IMR-90 (cell line): Measurements from ENCODE around the gene VRK2. TPM values are rescaled to one million over a fixed set of nuclear protein-coding genes. Genes with fewer than 3 reads are reported as not detected.

Experiments
- ATAC-seq: fragments of 200-7000 bp; cut with Tn5 transposase; 2 replicates; pipeline ENCODE4 v1.9.1; 2020; ENCODE audit warnings: low read depth, mild to moderate bottlenecking, moderate library complexity
- BruUV-seq: library from RNA; stranded (reverse); fragments of 400-500 nt; replicated peaks from 2 replicates; lab custom pipeline; 2021; lab: Mats Ljungman, UMichigan
- CTCF ChIA-PET: fragments of 300-600 bp; formaldehyde crosslinking; extraction: SDS; loops from one replicate; lab custom pipeline; 2021; ENCODE audit warnings: antibody characterized with exemption; lab: Yijun Ruan, JAX
- POLR2A ChIA-PET: fragments of 300-600 bp; sonication (Branson Sonifier 250); formaldehyde crosslinking; loops from one replicate; lab custom pipeline; 2022; ENCODE audit warnings: antibody characterized with exemption; ENCODE audit not compliant: unreplicated experiment; lab: Charles Lee
- DNase-seq: peaks from one replicate; pipeline ENCODE4 v3.0.0; 2013
- H2AFZ ChIP-seq: replicated peaks from 2 replicates; pipeline ENCODE3; 2013; ENCODE audit warnings: low read length, mild to moderate bottlenecking; ENCODE audit not compliant: poor library complexity
- H2AK5ac ChIP-seq: 2 replicates; pipeline ENCODE4 v1.6.1; 2013; ENCODE audit warnings: low read depth, low read length, inconsistent platforms
- H2AK9ac ChIP-seq: replicated peaks from 2 replicates; pipeline ENCODE3; 2013; ENCODE audit warnings: mild to moderate bottlenecking, low read depth, low read length, moderate library complexity; ENCODE audit not compliant: poor library complexity
- H2BK120ac ChIP-seq: 2 replicates; pipeline ENCODE4 v1.6.1; 2013; ENCODE audit warnings: low read depth, low read length, inconsistent platforms
- H2BK15ac ChIP-seq: 3 replicates; pipeline ENCODE4 v1.6.1; 2013; ENCODE audit warnings: low read depth, low read length, inconsistent platforms
- H2BK20ac ChIP-seq: 2 replicates; pipeline ENCODE4 v1.6.1; 2013; ENCODE audit warnings: low read depth, mild to moderate bottlenecking, inconsistent platforms, low read length, moderate library complexity
- H2BK5ac ChIP-seq: 2 replicates; pipeline ENCODE4 v1.6.1; 2013; ENCODE audit warnings: mild to moderate bottlenecking, low read depth, low read length, inconsistent platforms; ENCODE audit not compliant: poor library complexity, severe bottlenecking
- H3K14ac ChIP-seq: replicated peaks from 2 replicates; pipeline ENCODE4 v1.6.1; 2013; ENCODE audit warnings: low read depth, low read length, inconsistent platforms
- H3K18ac ChIP-seq: 2 replicates; pipeline ENCODE4 v1.6.1; 2013; ENCODE audit warnings: low read depth, low read length, control low read depth
- H3K23ac ChIP-seq: 2 replicates; pipeline ENCODE4 v1.6.1; 2013; ENCODE audit warnings: low read depth, low read length, inconsistent platforms
- H3K27ac ChIP-seq: 2 replicates; pipeline ENCODE4 v1.5.1; 2013; ENCODE audit warnings: mild to moderate bottlenecking, control low read depth, low read length; ENCODE audit not compliant: insufficient read depth
- H3K27me3 ChIP-seq: 2 replicates; pipeline ENCODE4 v1.6.1; 2013; ENCODE audit warnings: low read length; ENCODE audit not compliant: control insufficient read depth, insufficient read depth
- H3K36me3 ChIP-seq: 2 replicates; pipeline ENCODE4 v1.6.1; 2013; ENCODE audit warnings: low read length, mixed read lengths; ENCODE audit not compliant: control insufficient read depth, insufficient read depth
- H3K4ac ChIP-seq: 2 replicates; pipeline ENCODE4 v1.6.1; 2013; ENCODE audit warnings: low read depth, low read length, inconsistent platforms
- H3K4me1 ChIP-seq: 2 replicates; pipeline ENCODE4 v1.6.1; 2013; ENCODE audit warnings: low read length, mixed read lengths; ENCODE audit not compliant: control insufficient read depth, insufficient read depth
- H3K4me2 ChIP-seq: 2 replicates; pipeline ENCODE4 v1.6.1; 2013; ENCODE audit warnings: low read depth, mild to moderate bottlenecking, control low read depth, low read length, moderate library complexity
- H3K4me3 ChIP-seq: 2 replicates; pipeline ENCODE4 v1.5.1; 2013; ENCODE audit warnings: low read depth, mild to moderate bottlenecking, control low read depth, low read length, moderate library complexity; ENCODE audit not compliant: insufficient read depth
- H3K56ac ChIP-seq: 2 replicates; pipeline ENCODE4 v1.6.1; 2013; ENCODE audit warnings: low read length, inconsistent platforms; ENCODE audit not compliant: insufficient read depth; ENCODE audit errors: extremely low read depth
- H3K79me1 ChIP-seq, 2 experiments: 2 replicates each; pipeline ENCODE4 v1.6.1; 2013; ENCODE audit warnings: low read length in 2 of 2, inconsistent platforms in 1 of 2, low read depth in 1 of 2
- H3K9ac ChIP-seq: 2 replicates; pipeline ENCODE4 v1.6.1; 2013; ENCODE audit warnings: low read depth, low read length, control low read depth
- H3K9me1 ChIP-seq: 2 replicates; pipeline ENCODE4 v1.6.1; 2013; ENCODE audit warnings: low read length, inconsistent platforms; ENCODE audit not compliant: insufficient read depth
- H3K9me3 ChIP-seq: 2 replicates; pipeline ENCODE4 v1.6.1; 2013; ENCODE audit warnings: low read length; ENCODE audit not compliant: control insufficient read depth, insufficient read depth
- H4K20me1 ChIP-seq: 2 replicates; pipeline ENCODE4 v1.6.1; 2013; ENCODE audit warnings: low read length, inconsistent platforms; ENCODE audit not compliant: insufficient read depth
- H4K5ac ChIP-seq: 2 replicates; pipeline ENCODE4 v1.6.1; 2013; ENCODE audit warnings: mild to moderate bottlenecking, low read depth, low read length, control low read depth
- H4K8ac ChIP-seq, 2 experiments: 2 replicates each; pipeline ENCODE4 v1.6.1; 2013; ENCODE audit warnings: low read depth in 2 of 2, low read length in 2 of 2, control low read depth in 1 of 2, inconsistent platforms in 1 of 2
- H4K91ac ChIP-seq: 2 replicates; pipeline ENCODE4 v1.6.1; 2013; ENCODE audit warnings: low read depth, low read length, inconsistent platforms; ENCODE audit not compliant: insufficient read depth
- CHD1 ChIP-seq: IDR thresholded peaks from 2 replicates; pipeline ENCODE4 v1.6.1; 2012; ENCODE audit warnings: low read depth, low read length, improper control_type of control experiment
- FOS ChIP-seq: fragments of 150-350 bp; IDR thresholded peaks from 2 replicates; pipeline ENCODE4 v1.6.1; 2016; ENCODE audit warnings: low read depth, low read length
- MAFK ChIP-seq: IDR thresholded peaks from 2 replicates; pipeline ENCODE4 v1.6.1; 2012; ENCODE audit warnings: low read depth, low read length, improper control_type of control experiment
- MXI1 ChIP-seq: IDR thresholded peaks from 2 replicates; pipeline ENCODE4 v1.6.1; 2012; ENCODE audit warnings: low read depth, mild to moderate bottlenecking, low read length, moderate library complexity, borderline replicate concordance
- NFE2L2 ChIP-seq: fragments of 150-350 bp; IDR thresholded peaks from 2 replicates; pipeline ENCODE4 v1.6.1; 2016; ENCODE audit warnings: low read depth, mild to moderate bottlenecking, low read length
- RAD21 ChIP-seq: IDR thresholded peaks from 2 replicates; pipeline ENCODE4 v1.6.1; 2012; ENCODE audit warnings: low read length, improper control_type of control experiment
- RFX5 ChIP-seq: IDR thresholded peaks from 2 replicates; pipeline ENCODE4 v1.8.0; 2012; ENCODE audit warnings: low read depth, mild to moderate bottlenecking, low read length, moderate library complexity
- SMC3 ChIP-seq: fragments of 150-350 bp; IDR thresholded peaks from 2 replicates; pipeline ENCODE4 v1.6.1; 2016; ENCODE audit warnings: low read depth, mild to moderate bottlenecking, antibody characterized with exemption, low read length, moderate library complexity
- WGBS, 2 experiments: methylation state at CpG; one replicate each; pipeline versions ENCODE4 v1.1.5 to v1.1.7; 2013; ENCODE audit warnings: missing lambda C conversion rate in 2 of 2; ENCODE audit not compliant: insufficient read length in 1 of 2; ENCODE audit errors: extremely low coverage in 2 of 2; 5-methylcytosine and 5-hydroxymethylcytosine counted together
- dilution Hi-C: fragments of 300-500 bp; cut with HindIII; formaldehyde crosslinking; loops from one replicate; pipeline ENCODE4 v1.14.3; 2018; ENCODE audit warnings: low sequenced_read_pairs; ENCODE audit not compliant: unreplicated experiment
- in situ Hi-C: fragments of 300-500 bp; cut with MboI; formaldehyde crosslinking; loops from 3 replicates; pipeline ENCODE4 v1.14.3; 2019; ENCODE audit warnings: low sequenced_read_pairs, inconsistent platforms, mixed read lengths
- intact Hi-C: fragments of 100-400 bp; cut with micrococcal nuclease; formaldehyde crosslinking; loops from 2 replicates; pipeline ENCODE4 v1.10.0; 2022
- polyA plus RNA-seq, 3 experiments: library from polyadenylated mRNA; depleted of rRNA; stranded (reverse); fragments of >200 nt; gene quantifications; 2 replicates each; pipeline ENCODE4 v1.2.3, GENCODE V29; 2012; ENCODE audit warnings: low replicate concordance in 1 of 3
- total RNA-seq: library from RNA; depleted of rRNA; stranded (reverse); fragments of >200 nt; gene quantifications from 2 replicates; pipeline ENCODE4 v1.2.3, GENCODE V29; 2012
- TF ChIP-seq, protein P1 (sequence below): fragments of 150-350 bp; IDR thresholded peaks from 2 replicates; pipeline ENCODE4 v1.6.1; 2016; ENCODE audit warnings: low read depth, mild to moderate bottlenecking, low read length, moderate library complexity, borderline replicate concordance
- TF ChIP-seq, protein P2 (sequence below): fragments of 150-350 bp; IDR thresholded peaks from 2 replicates; pipeline ENCODE4 v1.6.1; 2017; ENCODE audit warnings: mild to moderate bottlenecking, antibody characterized with exemption, low read length, low read depth

Gene VRK2
- total and polyA plus RNA-seq, 2 of the 4 experiments (the other 2 are of a cell fraction), result 12.2 to 22.8 TPM

DNA sequence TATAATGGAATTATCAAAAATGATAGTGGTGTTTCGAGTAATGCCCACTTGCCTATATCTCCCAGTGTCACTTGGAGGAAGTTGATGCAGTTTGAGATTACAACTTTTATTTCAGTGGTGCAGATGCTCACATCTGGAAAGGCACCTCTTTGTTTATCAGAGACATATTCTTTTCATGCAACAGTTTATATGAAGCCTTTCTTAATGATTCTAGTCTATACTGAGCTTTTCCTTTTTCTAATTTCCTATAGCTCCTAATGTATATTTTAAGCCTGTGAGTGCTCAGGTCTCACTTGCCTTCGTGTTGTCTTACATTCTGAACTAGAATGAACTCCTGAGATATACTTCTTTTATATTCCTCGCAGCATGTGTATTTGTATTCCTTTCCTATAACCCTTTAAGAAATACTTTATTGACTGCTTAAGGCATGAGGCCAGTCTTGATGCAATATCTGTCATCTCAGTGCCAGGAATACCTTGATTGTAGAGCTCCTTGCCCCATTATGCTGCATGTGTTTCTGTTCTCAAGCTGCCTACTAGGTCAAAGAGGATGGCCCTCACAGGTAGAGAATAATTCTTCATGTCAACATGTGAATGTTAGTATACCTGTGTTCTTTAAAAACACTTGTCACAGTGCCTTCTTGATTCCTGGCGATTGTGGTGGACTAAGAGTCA lies 52.6 kb downstream of the VRK2 start:
- peak overlapping the region; percentile 20; the same call in 1 of the 2 replicates for H3K4ac ChIP-seq
- H3K27me3 ChIP-seq, result no peaks in the 10 kb centered on the region
- no peak overlapping the region for H3K4me2 ChIP-seq
- no peak overlapping the region for H3K9ac ChIP-seq
- WGBS, 2 experiments, result no CpG with 5 or more reads among the region's 4 CpGs
- peaks cover 5% of the 10 kb centered on the region for H3K4me1 ChIP-seq
- peak overlapping the region; percentile 4; the same call in 1 of the 2 replicates for H3K23ac ChIP-seq
- ATAC-seq (no peak), DNase-seq (no peak)
- H2BK120ac ChIP-seq, result no peak overlapping the region
- H3K14ac ChIP-seq, result no peak overlapping the region
- in situ Hi-C loops, result no loop called here
- H3K4me3 ChIP-seq, result no peak overlapping the region
- peak overlapping the region; percentile 13 for H2BK5ac ChIP-seq
- peaks cover 8 to 10% of the 10 kb centered on the region in 2 experiments; a peak in 3 of 4 replicates for H3K79me1 ChIP-seq
- H3K18ac ChIP-seq, result peak overlapping the region; percentile 46; the same call in 1 of the 2 replicates
- BruUV-seq, result no TSS peak
- H4K91ac ChIP-seq, result 0 out of 2 replicates have a peak overlapping the region, but pooled peaks have one; percentile 3
- no peak overlapping the region for H3K56ac ChIP-seq
- peaks cover 2% of the 10 kb centered on the region for H3K9me1 ChIP-seq
- H2AFZ ChIP-seq, result no peak overlapping the region
- H2AK9ac ChIP-seq, result no peak overlapping the region
- peak overlapping the region in 1 of 2 experiments; percentile 68; a peak in 1 of 4 replicates for H4K8ac ChIP-seq
- no peak overlapping the region for H3K27ac ChIP-seq
- POLR2A ChIA-PET, result no interaction called here
- CTCF ChIA-PET, result interaction anchor here (1.1 to 1.3 kb wide), 2 partner anchors 8 to 20 kb away, joined by 3 read pairs; no protein-coding TSS in a partner anchor
- H2BK15ac ChIP-seq, result peak overlapping the region; percentile 71; the same call in 2 of the 3 replicates
- TF ChIP-seq SMC3 (no peak), MAFK (no peak), RAD21 (no peak), MXI1 (no peak), RFX5 (no peak), NFE2L2 (no peak), FOS (no peak), CHD1 (no peak)
- TF ChIP-seq, protein P1, sequence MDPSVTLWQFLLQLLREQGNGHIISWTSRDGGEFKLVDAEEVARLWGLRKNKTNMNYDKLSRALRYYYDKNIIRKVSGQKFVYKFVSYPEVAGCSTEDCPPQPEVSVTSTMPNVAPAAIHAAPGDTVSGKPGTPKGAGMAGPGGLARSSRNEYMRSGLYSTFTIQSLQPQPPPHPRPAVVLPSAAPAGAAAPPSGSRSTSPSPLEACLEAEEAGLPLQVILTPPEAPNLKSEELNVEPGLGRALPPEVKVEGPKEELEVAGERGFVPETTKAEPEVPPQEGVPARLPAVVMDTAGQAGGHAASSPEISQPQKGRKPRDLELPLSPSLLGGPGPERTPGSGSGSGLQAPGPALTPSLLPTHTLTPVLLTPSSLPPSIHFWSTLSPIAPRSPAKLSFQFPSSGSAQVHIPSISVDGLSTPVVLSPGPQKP, result no peak
- TF ChIP-seq, protein P2, sequence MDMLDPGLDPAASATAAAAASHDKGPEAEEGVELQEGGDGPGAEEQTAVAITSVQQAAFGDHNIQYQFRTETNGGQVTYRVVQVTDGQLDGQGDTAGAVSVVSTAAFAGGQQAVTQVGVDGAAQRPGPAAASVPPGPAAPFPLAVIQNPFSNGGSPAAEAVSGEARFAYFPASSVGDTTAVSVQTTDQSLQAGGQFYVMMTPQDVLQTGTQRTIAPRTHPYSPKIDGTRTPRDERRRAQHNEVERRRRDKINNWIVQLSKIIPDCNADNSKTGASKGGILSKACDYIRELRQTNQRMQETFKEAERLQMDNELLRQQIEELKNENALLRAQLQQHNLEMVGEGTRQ, result no peak
- peak overlapping the region; percentile 10; the same call in 1 of the 2 replicates for H2AK5ac ChIP-seq
- H4K20me1 ChIP-seq, result peaks cover 3% of the 10 kb centered on the region; the same call in 1 of the 2 replicates
- no peaks in the 10 kb centered on the region for H3K36me3 ChIP-seq
- H3K9me3 ChIP-seq, result no peaks in the 10 kb centered on the region
- H4K5ac ChIP-seq, result peak overlapping the region; percentile 49; the same call in 1 of the 2 replicates
- H2BK20ac ChIP-seq, result no peak overlapping the region
- intact Hi-C loops, result no loop called here
- dilution Hi-C loops, result no loop called here
